SIG-M5 treated with dmso at 0.1 percent for 504 hours (cell line): ENCODE measurements around the gene TMEM143.
"Not testable (repeated sequence)": the region's sequence is repeated elsewhere in the genome, so short reads cannot be mapped to it uniquely, and the experiment has no call there.

ENCODE experiments used
- DNase-seq: peaks from one replicate; lab custom pipeline; 2025; ENCODE audit not compliant: unreplicated experiment; lab: John Stamatoyannopoulos, UW

The TMEM143 gene

DNA sequence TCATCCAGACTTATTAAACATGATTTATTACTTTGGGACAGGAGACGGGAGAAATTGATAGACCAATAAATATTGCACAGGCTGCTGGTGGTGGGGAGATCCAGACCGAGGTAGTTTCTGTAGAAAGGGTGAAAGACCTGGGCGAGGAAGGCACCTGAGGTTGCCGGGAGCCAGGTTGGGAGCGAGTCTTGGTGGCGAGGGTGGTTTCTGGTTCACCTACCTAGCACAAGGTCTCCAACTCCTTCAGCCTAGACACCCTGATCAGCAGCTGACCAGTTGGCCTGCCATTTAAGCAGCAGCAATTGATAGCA, 31.4 kb downstream of the TMEM143 start:
- no peak for DNase-seq

DNA sequence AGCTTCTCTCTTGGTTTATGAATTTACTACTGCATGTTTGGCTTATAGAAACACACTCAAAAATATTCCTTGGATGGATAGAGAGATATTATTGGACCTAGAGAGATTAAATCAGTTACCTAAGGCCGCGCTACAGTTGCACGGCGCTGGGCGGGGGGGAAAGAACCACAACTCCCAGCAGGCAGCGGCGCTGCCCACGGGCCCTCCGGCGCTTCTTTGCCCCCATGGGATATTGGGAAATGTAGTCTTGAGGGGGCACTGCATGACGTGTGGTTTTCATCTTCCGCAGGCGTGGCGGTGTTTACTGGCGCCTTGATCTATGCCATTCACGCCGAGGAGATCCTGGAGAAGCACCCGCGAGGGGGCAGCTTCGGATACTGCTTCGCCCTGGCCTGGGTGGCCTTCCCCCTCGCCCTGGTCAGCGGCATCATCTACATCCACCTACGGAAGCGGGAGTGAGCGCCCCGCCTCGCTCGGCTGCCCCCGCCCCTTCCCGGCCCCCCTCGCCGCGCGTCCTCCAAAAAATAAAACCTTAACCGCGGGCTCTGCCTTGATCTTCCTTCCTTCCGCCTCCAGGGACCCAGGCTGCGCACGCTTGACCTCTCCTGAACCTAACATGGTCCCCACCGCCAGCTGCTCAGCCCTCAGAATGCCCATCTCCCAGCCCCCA, 33.6 kb downstream of the TMEM143 start:
- peak; percentile 94 for DNase-seq

DNA sequence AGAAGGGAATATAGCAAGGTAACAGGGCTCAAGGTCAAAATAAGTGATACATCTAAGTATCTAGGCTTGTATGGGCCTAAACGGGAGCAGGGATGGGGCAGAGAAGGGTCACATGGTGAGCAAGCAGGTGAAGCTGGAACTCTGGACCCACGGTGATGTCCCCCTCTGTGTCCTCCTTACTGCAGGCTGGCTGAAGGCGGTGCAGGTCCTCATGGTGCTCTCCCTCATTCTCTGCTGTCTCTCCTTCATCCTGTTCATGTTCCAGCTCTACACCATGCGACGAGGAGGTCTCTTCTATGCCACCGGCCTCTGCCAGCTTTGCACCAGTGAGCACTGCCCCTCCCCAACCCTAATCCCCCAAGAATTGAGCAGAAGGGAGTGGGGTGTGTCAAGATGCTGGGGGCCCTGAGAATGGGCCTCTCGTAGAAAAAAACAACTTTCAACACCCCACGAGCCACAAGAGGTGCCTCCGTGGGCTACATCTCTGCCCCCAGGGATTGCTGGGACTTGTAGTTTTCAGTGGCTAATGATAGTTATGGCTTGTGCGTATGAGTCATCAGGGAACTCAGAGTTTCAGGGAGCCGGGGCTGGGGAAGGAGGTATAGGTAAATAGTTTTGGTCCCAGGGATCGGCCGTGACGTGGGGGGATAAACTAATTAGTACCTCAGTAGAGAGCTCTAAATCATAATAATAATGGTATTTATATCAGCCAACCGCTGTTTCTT, 34.4 kb downstream of the TMEM143 start:
- peak; percentile 65 for DNase-seq

DNA sequence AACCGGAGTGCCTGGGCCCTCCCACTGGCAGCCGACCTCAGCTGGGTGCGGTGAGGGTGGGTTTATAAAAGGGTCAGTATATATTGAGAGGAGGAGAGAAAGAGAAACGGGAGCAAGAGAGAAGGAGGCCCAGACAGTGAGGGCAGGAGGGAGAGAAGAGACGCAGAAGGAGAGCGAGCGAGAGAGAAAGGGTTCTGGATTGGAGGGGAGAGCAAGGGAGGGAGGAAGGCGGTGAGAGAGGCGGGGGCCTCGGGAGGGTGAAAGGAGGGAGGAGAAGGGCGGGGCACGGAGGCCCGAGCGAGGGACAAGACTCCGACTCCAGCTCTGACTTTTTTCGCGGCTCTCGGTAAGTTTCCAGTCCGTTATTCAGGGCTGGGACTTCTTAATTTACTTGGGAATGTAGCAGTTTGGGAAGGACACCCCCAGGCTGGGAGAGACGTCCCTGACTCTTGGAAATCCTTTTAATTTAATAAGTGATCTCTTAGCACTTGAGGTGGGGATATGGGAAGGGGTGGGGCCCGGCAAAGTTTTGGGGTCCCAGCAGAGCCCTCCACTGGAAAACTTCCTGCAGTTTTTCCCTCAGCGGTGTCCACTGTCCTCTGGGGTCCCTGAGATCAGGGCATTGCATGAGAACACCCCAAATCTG, 38.4 kb downstream of the TMEM143 start, which contains the start of gene EMP3:
Gene EMP3 (plus strand): TSS at position 288 of the 646 bp plus-strand sequence. CDS start 1,293 bp downstream, outside the sequence.
- peak; percentile 89 for DNase-seq

DNA sequence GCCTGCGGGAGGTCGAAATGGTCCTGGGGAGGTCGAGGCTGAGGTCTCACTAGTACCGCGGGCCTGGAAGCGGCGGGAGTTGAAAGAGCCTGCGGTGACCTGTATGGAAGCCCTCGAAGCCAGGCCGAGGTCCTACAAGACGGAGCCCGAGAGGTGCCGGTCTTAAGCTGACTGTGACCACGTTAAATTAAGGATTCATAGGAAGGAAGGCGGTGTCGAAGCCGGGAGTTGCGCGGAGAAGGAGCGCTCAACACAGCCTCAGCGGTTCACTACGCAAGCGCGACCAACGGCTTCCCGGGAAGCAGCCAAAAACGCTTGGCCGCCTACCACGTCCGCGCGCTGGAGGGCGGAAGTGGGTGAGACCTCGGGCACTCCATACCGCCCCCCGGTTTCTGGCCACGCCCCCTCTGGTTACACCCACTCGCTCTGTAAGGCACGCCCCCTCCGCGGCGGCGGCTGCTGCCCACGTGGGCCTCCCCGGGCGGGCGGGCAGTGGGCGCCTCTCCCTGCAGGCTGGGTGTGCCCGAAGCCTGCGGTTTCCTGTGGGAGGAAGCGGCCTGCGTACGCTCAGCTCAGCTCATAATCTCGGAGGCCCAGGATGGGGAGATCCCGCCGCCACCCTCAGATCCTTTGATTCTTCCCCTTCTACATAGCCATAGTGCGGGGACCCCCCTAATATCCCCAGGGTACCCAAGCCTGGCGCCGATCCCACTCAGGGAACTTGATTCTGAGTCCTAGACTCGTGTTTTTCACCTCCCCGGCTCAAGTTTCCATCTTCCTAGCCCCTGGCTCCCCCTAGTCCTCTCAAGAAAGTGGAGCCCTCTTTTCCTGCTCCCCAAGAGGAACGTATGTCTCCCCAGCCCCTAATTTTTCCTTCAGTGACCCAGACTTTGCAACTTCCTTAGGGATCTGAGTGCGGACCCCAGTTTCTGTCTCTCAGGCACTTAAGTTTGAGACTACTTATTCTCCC, 41.8 kb downstream of the TMEM143 start:
- peak; percentile 92 for DNase-seq

DNA sequence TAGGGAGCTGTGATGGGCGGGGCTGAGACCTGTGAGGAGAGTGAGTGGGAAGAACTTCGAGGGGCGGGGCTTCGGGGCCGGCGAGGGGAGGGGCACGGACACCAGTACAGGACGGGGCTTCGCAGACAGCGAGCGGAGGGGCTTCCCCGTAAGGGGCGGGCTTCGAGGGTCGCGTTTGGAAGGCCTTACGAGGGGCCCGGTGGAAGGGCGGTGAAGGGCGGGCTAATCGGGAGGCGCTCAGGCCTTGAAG, 42.4 kb downstream of the TMEM143 start:
- DNase-seq = peak; percentile 90

DNA sequence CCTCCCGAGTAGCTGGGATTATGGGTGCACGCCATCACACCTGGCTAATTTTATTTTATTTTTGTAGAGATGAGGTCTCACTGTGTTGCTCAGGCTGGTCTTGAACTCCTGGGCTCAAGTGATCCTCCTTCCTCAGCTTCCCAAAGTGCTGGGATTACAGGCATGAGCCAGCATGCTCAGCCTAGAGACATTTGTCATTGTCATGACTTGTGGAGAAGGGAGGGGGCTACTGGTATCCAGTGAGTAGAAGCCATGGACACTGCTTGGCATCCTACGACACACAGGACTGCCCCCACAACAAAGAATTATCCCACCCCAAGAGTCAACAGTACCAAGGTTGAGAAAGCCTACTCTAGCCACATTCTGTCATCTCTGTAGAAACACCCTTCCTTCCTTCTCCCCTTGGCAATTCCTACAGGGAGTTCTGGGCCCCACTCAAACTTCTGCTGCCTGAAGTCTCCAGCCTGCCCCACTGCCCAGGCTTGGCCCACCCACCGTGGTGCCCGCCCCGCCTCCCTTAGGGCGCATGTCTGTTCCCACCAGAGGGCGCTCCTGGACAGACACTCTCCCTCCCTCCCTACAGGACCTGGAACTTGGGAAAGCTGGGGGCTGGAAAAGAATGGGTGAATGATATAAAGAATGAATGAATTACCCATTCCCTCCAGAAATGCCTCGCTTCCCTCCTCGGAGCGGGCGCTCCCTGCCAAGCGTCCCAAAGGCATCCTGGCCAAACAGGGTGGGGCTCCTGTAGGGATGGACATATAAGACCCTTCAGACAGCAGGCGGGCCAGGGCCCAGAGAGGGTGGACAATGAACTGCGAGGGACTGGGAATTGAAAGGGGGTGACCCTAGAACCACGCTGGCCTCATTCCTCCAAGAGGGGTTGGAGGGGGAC, 43.8 kb downstream of the TMEM143 start:
- peak; percentile 35 for DNase-seq

DNA sequence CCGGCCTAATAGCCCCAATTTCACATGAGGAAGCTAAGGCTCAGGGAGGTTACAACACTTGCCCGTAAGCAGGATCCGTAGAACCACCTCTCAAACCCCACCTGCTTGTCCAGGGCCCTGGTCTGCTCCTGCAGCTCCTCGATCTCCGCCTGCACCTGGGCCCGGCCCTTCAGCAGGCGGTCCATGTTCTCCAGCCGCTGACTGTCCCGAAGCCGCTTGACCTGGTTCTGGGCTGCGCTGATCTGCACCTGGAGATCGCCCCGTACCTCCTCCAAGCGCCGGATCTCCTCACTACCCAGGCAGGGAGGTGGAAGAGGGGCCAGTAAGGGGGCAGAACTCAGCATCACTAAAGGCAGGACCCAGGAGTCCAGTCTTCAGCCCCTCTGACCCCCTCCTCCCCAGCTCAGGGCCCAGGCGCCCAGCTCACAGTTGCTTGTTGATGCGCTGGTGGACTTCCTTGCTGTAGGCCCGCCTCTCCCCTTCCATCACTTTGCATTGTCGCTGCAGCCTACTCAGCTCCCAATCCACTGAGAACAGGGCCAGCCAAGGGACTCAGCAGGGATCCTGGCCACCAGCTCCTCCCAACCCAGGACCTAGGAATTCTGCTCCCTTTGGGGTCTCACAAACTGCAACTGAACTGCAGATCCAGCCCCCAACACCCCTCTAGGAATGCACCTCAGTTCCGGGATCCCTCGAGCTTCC, 45.3 kb downstream of the TMEM143 start:
- no peak for DNase-seq

DNA sequence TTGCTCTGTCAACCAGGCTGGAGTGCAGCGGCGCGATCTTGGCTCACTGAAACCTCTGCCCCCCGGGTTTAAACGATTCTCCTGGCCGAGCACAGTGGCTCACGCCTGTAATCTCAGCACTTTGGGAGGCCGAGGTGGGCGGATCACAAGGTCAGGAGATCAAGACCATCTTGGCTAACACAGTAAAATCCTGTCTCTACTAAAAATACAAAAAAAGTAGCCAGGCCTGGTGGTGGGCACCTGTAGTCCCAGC, 46.1 kb downstream of the TMEM143 start:
- not testable (repeated sequence) for DNase-seq

DNA sequence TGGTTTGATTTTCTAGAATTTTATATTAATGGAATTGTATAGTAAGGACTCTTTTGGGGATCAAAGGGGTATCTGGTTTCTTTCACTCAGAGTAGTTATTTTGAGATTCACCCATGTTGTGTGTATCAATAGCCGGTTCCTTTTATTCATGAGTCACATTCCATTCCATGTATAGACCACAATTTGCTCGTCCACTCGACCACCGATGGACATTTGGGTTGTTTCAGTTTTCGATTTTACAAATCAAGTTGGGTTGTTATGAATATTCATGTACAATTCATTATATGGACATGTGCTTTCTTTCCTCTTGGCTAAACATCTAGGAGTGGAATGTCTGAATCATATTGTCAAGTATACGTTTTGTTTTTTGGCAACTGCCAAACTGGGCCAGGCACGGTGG, 48.0 kb downstream of the TMEM143 start:
- no peak for DNase-seq

DNA sequence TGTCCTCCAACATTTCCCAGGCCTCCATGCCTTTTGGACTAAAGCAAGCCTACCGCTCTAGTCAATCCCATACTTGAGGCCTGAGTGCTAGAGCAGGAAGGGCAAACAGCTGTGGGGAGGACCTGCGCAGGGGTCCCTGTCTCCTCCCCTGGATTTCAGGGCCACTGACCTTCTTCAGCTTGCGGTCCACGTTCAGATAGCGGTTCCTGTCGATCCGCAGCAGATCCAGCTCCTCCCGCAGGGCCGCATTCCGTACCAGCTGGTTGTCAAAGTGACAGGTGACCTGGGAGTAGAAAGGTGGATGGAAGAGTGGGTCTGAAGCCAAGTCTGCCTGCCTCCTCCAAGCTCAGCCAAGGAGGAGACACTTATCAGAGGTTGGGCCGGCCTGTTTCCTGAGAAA, 52.4 kb downstream of the TMEM143 start:
- no peak for DNase-seq

DNA sequence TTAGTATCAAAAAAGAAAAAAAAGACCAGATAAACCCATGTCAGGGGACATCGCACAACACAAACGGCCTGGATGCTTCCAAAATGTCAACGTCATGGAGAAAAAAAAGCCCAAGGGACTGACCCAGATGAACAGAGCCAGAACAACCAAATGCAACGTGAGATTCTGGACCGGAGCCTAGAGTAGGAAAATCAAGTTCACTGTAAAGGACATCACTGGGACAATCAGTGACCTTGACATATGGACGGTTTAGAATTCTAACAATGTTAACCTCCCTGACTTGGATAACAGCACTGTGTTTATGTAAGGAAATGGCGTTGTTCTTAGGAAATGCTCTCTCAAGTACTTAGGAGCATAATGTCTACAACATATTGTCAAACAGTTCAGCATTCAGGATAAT, 53.5 kb downstream of the TMEM143 start:
- no peak for DNase-seq

DNA sequence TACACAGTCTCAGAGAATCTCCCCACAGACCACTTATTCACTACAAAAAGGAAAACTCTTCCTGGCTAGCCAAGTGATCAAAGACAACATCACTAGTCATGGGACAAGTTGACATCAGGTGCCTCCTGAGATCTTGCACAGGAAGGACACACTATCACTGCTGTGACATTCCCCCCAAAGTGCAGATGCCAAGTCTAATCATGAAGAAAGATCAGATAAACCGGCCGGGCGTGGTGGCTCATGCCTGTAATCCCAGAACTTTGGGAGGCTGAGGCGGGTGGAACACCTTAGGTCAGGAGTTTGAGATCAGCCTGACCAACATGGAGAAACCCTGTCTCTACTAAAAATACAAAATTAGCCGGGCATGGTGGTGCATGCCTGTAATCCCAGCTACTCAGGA, 54.0 kb downstream of the TMEM143 start:
- not testable (repeated sequence) for DNase-seq

DNA sequence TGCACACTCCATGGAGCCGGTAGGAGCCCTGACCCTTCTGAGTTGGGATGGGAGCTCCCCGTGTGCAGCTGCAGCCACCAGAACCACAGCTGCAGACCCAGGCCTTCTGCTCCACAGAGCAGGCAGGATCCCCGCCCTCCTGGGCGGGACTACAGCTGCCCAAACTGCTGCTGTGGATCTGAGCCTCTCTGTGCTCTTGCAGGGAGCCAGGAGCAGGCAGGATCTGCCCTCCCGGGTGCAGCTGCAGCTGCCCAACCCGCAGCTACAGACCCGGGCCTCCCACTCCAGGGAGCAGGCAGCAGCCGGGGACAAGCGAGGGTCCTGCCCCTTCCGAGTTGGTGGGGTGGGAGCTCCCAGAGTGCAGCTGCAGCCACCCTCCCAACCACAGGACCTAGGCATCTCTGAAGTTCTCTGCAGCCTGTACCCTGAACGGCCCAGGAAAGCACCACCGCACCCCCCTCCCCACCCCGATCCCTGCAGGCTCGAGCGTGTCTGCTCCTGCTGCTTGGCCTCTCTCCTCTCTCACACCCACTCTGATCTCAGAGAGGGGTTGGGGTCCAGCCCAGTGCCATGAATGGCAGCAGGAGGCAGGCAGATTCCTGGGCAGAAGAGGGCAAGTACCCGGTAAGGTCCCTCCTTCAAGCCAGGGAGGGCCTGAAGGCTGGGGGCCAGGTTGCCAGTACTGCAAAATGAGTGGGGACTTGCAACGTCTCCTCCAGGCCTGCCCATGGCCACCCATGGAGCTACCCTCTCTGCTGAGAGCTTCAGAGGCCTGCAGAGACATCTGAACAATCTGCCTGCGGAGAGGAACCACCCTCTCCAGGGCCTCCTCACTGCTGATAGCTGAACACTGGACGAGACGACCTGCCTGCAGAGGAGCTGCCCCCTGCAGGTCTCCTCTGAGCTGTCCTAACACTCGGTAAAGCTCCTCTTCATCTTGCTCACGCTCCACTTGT, 54.8 kb downstream of the TMEM143 start:
- peak; percentile 21 for DNase-seq

DNA sequence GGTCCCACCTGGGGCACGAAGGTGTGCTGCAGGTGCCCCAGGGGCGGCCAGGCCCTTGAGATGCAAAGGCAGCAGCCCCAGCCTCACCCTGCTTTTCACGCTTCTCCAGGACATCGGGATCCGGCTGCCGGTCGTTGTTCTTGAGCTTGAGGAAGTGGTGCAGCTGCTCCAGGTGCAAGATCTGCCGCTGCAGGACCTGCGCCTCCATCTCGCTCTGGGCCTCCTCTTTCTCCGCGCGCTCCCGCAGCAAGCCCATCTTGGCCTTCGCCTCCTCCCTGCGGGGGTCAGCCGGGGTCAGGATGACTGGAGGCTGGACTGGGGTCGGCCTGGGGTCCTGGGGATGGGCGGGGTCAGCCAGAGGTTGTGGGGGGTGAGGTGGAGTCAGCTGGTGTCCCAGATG, 59.9 kb downstream of the TMEM143 start:
- DNase-seq = no peak

DNA sequence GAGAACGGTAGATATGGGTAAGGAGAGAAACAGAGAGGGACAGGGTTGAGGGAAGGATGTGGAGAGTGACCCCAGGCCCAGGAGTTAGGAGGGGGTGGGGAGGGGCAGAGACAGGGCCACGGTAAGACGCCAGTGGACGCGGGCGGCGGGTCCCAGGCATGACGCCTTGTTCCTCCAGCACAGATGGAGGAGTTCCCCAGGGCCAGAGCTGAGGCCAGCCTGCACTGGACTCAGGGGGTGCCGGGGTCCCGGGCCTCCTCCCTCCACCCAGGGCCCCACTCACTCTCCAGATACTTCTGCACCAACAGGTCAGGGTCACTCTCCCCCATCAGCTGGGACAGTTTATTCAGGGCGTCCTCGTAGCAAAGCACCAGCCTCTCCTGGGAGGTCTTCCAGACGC, 60.4 kb downstream of the TMEM143 start:
- no peak for DNase-seq

DNA sequence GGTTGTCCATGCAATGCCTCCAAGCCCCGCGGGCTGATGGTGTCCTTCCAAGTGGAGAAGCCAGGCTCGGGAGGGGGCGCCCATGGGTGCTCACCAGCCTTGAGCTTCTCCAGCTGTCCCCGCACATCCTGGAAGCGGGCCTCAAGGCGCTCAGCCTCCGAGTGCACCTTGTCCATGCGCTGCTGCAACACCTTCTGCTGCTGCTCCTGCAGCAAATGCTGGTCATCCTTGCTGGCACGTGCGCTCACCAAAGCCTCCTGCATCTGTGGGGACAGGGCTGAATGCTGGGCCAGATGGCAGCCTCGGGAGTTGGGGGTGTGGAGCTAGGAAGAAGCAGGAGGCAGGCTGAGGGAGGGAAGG, 61.2 kb downstream of the TMEM143 start:
- DNase-seq = no peak

DNA sequence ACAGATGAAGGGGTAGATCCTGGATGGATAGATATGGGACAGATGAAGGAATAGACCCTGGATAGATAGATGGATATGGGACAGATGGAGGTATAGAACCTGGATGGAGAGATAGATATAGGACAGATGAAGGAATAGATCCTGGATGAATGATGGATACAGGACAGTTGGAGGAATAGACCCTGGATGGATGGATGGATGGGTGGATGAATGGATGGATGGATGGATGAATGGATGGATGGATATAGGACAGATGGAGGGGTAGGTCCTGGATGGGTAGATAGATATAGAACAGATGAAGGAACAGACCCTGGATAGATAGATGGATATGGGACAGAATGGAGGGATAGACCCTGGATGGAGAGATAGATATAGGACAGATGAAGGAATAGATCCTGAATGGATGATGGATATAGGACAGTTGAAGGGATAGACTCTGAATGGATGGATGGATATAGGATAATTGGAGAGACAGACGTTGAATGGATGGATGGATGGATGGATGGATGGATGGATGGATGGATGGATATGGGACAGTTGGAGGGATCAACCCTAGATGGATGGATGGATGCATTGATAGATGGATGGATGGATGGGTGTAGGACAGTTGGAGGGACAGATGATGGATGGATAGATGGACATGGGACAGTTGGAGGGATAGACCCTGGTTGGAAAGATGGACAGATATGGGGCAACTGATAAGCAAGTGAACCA, 61.7 kb downstream of the TMEM143 start:
- DNase-seq = no peak
